ENCODE results near the gene PRPF19.

The PRPF19 gene

GRCh38 chr11:60913793-60914632, 7.6 kb upstream of the PRPF19 start, which contains the start of gene TMEM109:
Gene TMEM109, plus strand, starts transcription at chr11:60914158. Its CDS starts 5,536 bp downstream, at chr11:60919694.
- Histone ChIP-seq H3K27ac (ENCODE audit: low read depth, low read length) (peak within 1 kb of the TSS; percentile 75), H3K4me3 (ENCODE audit: low read length) (peak within 1 kb of the TSS; percentile 88), H4K20me1 (ENCODE audit: control insufficient read depth, insufficient read depth, low read depth, low read length) (no peaks in the 10 kb centered on the region; the same call in 1 of the 2 replicates), H3K4me2 (ENCODE audit: low read length) (peak within 1 kb of the TSS; percentile 88), H3K79me2 (ENCODE audit: control insufficient read depth, low read length) (peaks cover 50% of the 10 kb centered on the region), H3K9me3 (ENCODE audit: control insufficient read depth, insufficient read depth, low read length) (peaks cover 11% of the 10 kb centered on the region), H3K4me1 (ENCODE audit: control insufficient read depth, low read length) (peaks cover 75% of the 10 kb centered on the region), H3K9me2 (replicated peaks; ENCODE audit: control insufficient read depth, low read length) (no peaks in the 10 kb centered on the region), H3F3A (ENCODE audit: control insufficient read depth, insufficient read depth) (peaks cover 11% of the 10 kb centered on the region), H3K27me3 (ENCODE audit: control insufficient read depth, low read length) (no peaks in the 10 kb centered on the region), H3K36me3 (ENCODE audit: control insufficient read depth, low read length) (peaks cover 34% of the 10 kb centered on the region)
- TF ChIP-seq CTCF (IDR thresholded peaks at IDR 0.05; ENCODE audit: low read depth, low read length, poor library complexity, severe bottlenecking) (no peak), EZH2phosphoT487 (IDR thresholded peaks at IDR 0.05; ENCODE audit: borderline replicate concordance, low read length) (no peak)

- Histone ChIP-seq H3K4me1 (ENCODE audit: control insufficient read depth, low read length) (peaks cover 64% of the 10 kb centered on the region), H3K9me2 (replicated peaks; ENCODE audit: control insufficient read depth, low read length) (no peaks in the 10 kb centered on the region), H3K27me3 (ENCODE audit: control insufficient read depth, low read length) (no peaks in the 10 kb centered on the region), H3K4me3 (ENCODE audit: low read length) (peak overlapping the region; percentile 88), H3K79me2 (ENCODE audit: control insufficient read depth, low read length) (peaks cover 40% of the 10 kb centered on the region), H3K4me2 (ENCODE audit: low read length) (peak overlapping the region; percentile 88), H3K27ac (ENCODE audit: low read depth, low read length) (peak overlapping the region; percentile 75), H4K20me1 (ENCODE audit: control insufficient read depth, insufficient read depth, low read depth, low read length) (no peaks in the 10 kb centered on the region; the same call in 1 of the 2 replicates), H3K9me3 (ENCODE audit: control insufficient read depth, insufficient read depth, low read length) (peaks cover 11% of the 10 kb centered on the region), H3K36me3 (ENCODE audit: control insufficient read depth, low read length) (peaks cover 25% of the 10 kb centered on the region), H3F3A (ENCODE audit: control insufficient read depth, insufficient read depth) (peaks cover 11% of the 10 kb centered on the region)
- no peak for TF ChIP-seq EZH2phosphoT487 (IDR thresholded peaks at IDR 0.05; ENCODE audit: borderline replicate concordance, low read length)
These were observed 6.6 kb upstream of the PRPF19 start for GRCh38 chr11:60912851-60913528.

- peaks cover 11% of the 10 kb centered on the region for H3F3A ChIP-seq (ENCODE audit: control insufficient read depth, insufficient read depth)
- TF ChIP-seq CTCF (IDR thresholded peaks at IDR 0.05; ENCODE audit: low read depth, low read length, poor library complexity, severe bottlenecking): no peak
- no peak for TF ChIP-seq EZH2phosphoT487 (IDR thresholded peaks at IDR 0.05; ENCODE audit: borderline replicate concordance, low read length)
- H3K27me3 ChIP-seq (ENCODE audit: control insufficient read depth, low read length): no peaks in the 10 kb centered on the region
- H3K79me2 ChIP-seq (ENCODE audit: control insufficient read depth, low read length): peaks cover 33% of the 10 kb centered on the region
- H3K27ac ChIP-seq (ENCODE audit: low read depth, low read length): no peak overlapping the region
- H4K20me1 ChIP-seq (ENCODE audit: control insufficient read depth, insufficient read depth, low read depth, low read length): no peaks in the 10 kb centered on the region; the same call in 1 of the 2 replicates
- H3K36me3 ChIP-seq (ENCODE audit: control insufficient read depth, low read length): peaks cover 21% of the 10 kb centered on the region
- peaks cover 11% of the 10 kb centered on the region for H3K9me3 ChIP-seq (ENCODE audit: control insufficient read depth, insufficient read depth, low read length)
- H3K4me1 ChIP-seq (ENCODE audit: control insufficient read depth, low read length): peaks cover 62% of the 10 kb centered on the region
- H3K4me2 ChIP-seq (ENCODE audit: low read length): peak overlapping the region; percentile 9; the same call in 1 of the 2 replicates
- H3K9me2 ChIP-seq (replicated peaks; ENCODE audit: control insufficient read depth, low read length): no peaks in the 10 kb centered on the region
- no peak overlapping the region for H3K4me3 ChIP-seq (ENCODE audit: low read length)
These were observed 6.0 kb upstream of the PRPF19 start for GRCh38 chr11:60912223-60912850.
